HEK293T (cell line): ENCODE data around the gene USP15.
"Not testable (repeated sequence)": the region's sequence is repeated elsewhere in the genome, so short reads cannot be mapped to it uniquely, and the experiment has no call there.

Source experiments
- CTCF ChIA-PET: fragments of 350-600 bp; formaldehyde crosslinking; extraction: SDS; loops from one replicate; lab custom pipeline; 2021; ENCODE audit warnings: antibody characterized with exemption, inconsistent platforms; lab: Yijun Ruan, JAX
- POLR2A ChIA-PET: fragments of 350-600 bp; formaldehyde crosslinking; extraction: SDS; loops from one replicate; lab custom pipeline; 2020; ENCODE audit warnings: antibody characterized with exemption, inconsistent platforms; lab: Yijun Ruan, JAX
- DNase-seq: peaks from one replicate; pipeline ENCODE4 v3.0.0; 2012; ENCODE audit warnings: mixed read lengths; ENCODE audit errors: extremely low spot score
- ARNT ChIP-seq: fragments of 450-650 bp; IDR thresholded peaks from 2 replicates; pipeline ENCODE4 v1.6.1; 2017; ENCODE audit warnings: mild to moderate bottlenecking
- BHLHE40 ChIP-seq: fragments of 450-650 bp; IDR thresholded peaks from 2 replicates; pipeline ENCODE4 v1.6.1; 2016; ENCODE audit warnings: mild to moderate bottlenecking, moderate library complexity, borderline replicate concordance
- CTBP1 ChIP-seq: fragments of 450-650 bp; IDR thresholded peaks from 2 replicates; pipeline ENCODE4 v1.6.1; 2016; ENCODE audit warnings: borderline replicate concordance
- ELF4 ChIP-seq: fragments of 450-650 bp; IDR thresholded peaks from 2 replicates; pipeline ENCODE4 v1.6.1; 2017; ENCODE audit warnings: antibody characterized with exemption
- FOXA1 ChIP-seq: fragments of 450-650 bp; IDR thresholded peaks from 2 replicates; pipeline ENCODE4 v1.6.1; 2016; ENCODE audit warnings: mild to moderate bottlenecking
- FOXK2 ChIP-seq: fragments of 450-650 bp; IDR thresholded peaks from 2 replicates; pipeline ENCODE4 v1.6.1; 2016; ENCODE audit warnings: mild to moderate bottlenecking
- FOXM1 ChIP-seq: fragments of 450-650 bp; IDR thresholded peaks from 2 replicates; pipeline ENCODE4 v1.6.1; 2017; ENCODE audit warnings: mild to moderate bottlenecking, borderline replicate concordance
- HDGF ChIP-seq: fragments of 450-650 bp; IDR thresholded peaks from 2 replicates; pipeline ENCODE4 v1.6.1; 2017; ENCODE audit warnings: antibody characterized with exemption, borderline replicate concordance
- LEF1 ChIP-seq: fragments of 450-650 bp; IDR thresholded peaks from 2 replicates; pipeline ENCODE4 v1.6.1; 2017; ENCODE audit warnings: mild to moderate bottlenecking, borderline replicate concordance
- NFRKB ChIP-seq: fragments of 450-650 bp; IDR thresholded peaks from 2 replicates; pipeline ENCODE4 v1.6.1; 2016; ENCODE audit warnings: mild to moderate bottlenecking, moderate library complexity
- SUZ12 ChIP-seq: fragments of 450-650 bp; IDR thresholded peaks from 2 replicates; pipeline ENCODE4 v1.6.1; 2016; ENCODE audit warnings: mild to moderate bottlenecking
- TARDBP ChIP-seq: fragments of 450-650 bp; IDR thresholded peaks from 2 replicates; pipeline ENCODE4 v1.6.1; 2016
- ZNF384 ChIP-seq: fragments of 450-650 bp; IDR thresholded peaks from 2 replicates; pipeline ENCODE4 v1.6.1; 2016
- TF ChIP-seq, protein P1 (sequence below): fragments of 450-650 bp; IDR thresholded peaks from 2 replicates; pipeline ENCODE4 v1.6.1; 2016

The USP15 gene

GRCh38 chr12:62351326-62351725, 91.1 kb downstream of the USP15 start:
- POLR2A ChIA-PET, result no interaction called here
- TF ChIP-seq CTBP1, result no peak
- TF ChIP-seq, protein P1, sequence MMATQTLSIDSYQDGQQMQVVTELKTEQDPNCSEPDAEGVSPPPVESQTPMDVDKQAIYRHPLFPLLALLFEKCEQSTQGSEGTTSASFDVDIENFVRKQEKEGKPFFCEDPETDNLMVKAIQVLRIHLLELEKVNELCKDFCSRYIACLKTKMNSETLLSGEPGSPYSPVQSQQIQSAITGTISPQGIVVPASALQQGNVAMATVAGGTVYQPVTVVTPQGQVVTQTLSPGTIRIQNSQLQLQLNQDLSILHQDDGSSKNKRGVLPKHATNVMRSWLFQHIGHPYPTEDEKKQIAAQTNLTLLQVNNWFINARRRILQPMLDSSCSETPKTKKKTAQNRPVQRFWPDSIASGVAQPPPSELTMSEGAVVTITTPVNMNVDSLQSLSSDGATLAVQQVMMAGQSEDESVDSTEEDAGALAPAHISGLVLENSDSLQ, result no peak
- TF ChIP-seq SUZ12, result no peak
- TF ChIP-seq TARDBP, result no peak
- no peak for TF ChIP-seq ZNF384
- no peak for TF ChIP-seq ELF4
- TF ChIP-seq HDGF, result no peak
- TF ChIP-seq ARNT, result no peak
- TF ChIP-seq LEF1, result no peak
- TF ChIP-seq FOXK2, result no peak
- TF ChIP-seq BHLHE40, result no peak
- DNase-seq, result no peak
- CTCF ChIA-PET, result interaction anchor here (0.7 kb wide), 1 partner anchor 721 kb away, joined by 3 read pairs; no protein-coding TSS in a partner anchor

DNA sequence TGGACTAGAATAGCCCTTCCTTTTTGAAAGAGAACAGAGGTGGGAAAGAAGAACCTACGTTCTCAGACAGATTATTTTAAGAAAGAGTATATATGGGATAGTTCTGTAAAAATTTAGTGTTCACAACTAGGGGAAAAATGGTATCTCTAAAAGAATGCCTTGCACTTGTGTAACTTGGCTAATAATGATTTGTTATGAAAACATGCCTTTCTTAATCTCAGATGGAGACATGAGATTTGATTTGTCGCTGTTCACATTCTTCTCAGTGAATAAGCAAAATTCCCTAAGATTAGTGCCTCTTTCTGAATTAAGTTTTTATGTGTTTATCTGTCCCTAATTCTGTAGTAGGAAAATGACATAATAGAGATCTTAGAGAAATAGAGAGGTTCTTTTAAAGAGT, 100.8 kb downstream of the USP15 start:
- ChIA-PET CTCF (no interaction called here), POLR2A (no interaction called here)
- TF ChIP-seq ZNF384 (no peak), FOXA1 (no peak), FOXM1 (no peak), LEF1 (no peak), NFRKB (no peak), HDGF (no peak), ARNT (no peak), SUZ12 (no peak), ELF4 (no peak)
- TF ChIP-seq, protein P1, result no peak
- DNase-seq, result no peak

DNA sequence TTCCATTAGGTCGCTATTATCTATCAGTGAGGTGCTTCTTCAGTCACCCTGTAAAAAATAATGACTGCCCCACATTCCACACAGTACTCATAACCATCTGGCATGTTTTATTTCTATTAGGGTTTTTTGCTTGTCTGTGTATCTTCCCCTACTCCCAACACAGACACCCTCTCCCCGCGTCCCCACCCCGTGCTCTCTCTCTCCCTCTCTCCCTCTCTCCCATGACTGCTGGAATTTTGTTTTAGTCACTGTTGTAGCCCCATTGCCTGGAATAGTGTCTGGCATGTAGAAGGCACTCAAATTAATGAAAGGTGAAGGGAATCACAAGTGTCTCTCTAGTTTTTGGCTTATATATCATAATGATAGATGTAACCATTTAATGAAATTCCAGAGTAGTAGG, 103.3 kb downstream of the USP15 start:
- no peak for DNase-seq
- TF ChIP-seq ELF4 (no peak), NFRKB (no peak), ZNF384 (no peak), TARDBP (no peak), CTBP1 (no peak), FOXM1 (no peak), BHLHE40 (no peak), FOXK2 (no peak)
- TF ChIP-seq, protein P1, result no peak
- ChIA-PET CTCF (no interaction called here), POLR2A (no interaction called here)

DNA sequence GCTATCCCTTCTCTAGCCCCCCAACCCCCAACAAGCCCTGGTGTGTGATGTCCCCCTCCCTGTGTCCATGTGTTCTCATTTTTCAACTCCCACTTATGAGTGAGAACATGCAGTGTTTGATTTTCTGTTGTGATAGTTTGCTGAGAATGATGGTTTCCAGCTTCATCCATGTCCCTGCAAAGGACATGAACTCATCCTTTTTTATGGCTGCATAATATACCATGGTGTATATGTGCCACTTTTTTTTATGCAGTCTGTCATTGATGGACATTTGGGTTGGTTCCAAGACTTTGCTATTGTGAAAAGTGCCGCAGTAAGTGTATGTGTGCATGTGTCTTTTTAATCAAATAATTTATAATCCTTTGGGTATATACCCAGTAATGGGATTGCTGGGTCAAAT, 104.5 kb downstream of the USP15 start:
- DNase-seq, POLR2A ChIA-PET, CTCF ChIA-PET: not testable (repeated sequence)

DNA sequence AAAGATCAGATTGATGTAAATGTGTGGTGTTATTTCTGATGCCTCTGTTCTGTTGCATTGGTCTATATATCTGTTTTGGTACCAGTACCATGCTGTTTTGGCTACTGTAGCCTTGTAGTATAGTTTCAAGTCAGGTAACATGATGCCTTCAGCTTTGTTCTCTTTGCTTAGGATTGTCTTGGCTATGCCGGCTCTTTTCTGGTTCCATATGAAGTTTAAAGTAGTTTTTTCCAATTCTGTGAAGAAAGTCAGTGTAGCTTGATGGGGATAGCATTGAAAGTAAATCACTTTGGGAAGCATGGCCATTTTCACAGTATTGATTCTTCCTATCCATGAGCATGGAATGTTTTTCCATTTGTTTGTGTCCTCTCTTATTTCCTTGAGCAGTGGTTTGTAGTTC, 105.6 kb downstream of the USP15 start:
- POLR2A ChIA-PET, DNase-seq: not testable (repeated sequence)

GRCh38 chr12:62368430-62369223, 108.4 kb downstream of the USP15 start:
- DNase-seq, CTCF ChIA-PET: not testable (repeated sequence)
- POLR2A ChIA-PET, result interaction anchor here (1.1 kb wide), 1 partner anchor 11 kb away, joined by 3 read pairs; no protein-coding TSS in a partner anchor

More for the DNA sequence above, 105.6 kb downstream of the USP15 start:
- CTCF ChIA-PET, result not testable (repeated sequence)

- ChIA-PET POLR2A (no interaction called here), CTCF (no interaction called here)
- no peak for DNase-seq
- TF ChIP-seq, protein P1, result no peak
- TF ChIP-seq TARDBP (no peak), ELF4 (no peak), FOXM1 (no peak), SUZ12 (no peak)
Observed at GRCh38 chr12:62370189-62370588, 110.0 kb downstream of the USP15 start.
